C4-2B (cell line): ENCODE measurements around the gene NEO1.

ENCODE experiments used
- CTCF ChIP-seq: fragments of 450-650 bp; conservative IDR thresholded peaks from 2 replicates; pipeline ENCODE4 v1.5.1; 2017; ENCODE audit warnings: mild to moderate bottlenecking
- ZFX ChIP-seq: fragments of 450-650 bp; IDR thresholded peaks from 2 replicates; pipeline ENCODE4 v1.6.1; 2017

- TF ChIP-seq CTCF, result no peak
- TF ChIP-seq ZFX, result no peak
These were observed 116.2 kb downstream of the NEO1 start for GRCh38 chr15:73168487-73168886.
